ENCODE data around the gene HS1BP3.

The HS1BP3 gene

GRCh38 chr2:20611844-20612356, 39.0 kb downstream of the HS1BP3 start:
- no peak overlapping the region for H3K4me2 ChIP-seq
- no peak overlapping the region for H3K27ac ChIP-seq
- TF ChIP-seq, protein P1, sequence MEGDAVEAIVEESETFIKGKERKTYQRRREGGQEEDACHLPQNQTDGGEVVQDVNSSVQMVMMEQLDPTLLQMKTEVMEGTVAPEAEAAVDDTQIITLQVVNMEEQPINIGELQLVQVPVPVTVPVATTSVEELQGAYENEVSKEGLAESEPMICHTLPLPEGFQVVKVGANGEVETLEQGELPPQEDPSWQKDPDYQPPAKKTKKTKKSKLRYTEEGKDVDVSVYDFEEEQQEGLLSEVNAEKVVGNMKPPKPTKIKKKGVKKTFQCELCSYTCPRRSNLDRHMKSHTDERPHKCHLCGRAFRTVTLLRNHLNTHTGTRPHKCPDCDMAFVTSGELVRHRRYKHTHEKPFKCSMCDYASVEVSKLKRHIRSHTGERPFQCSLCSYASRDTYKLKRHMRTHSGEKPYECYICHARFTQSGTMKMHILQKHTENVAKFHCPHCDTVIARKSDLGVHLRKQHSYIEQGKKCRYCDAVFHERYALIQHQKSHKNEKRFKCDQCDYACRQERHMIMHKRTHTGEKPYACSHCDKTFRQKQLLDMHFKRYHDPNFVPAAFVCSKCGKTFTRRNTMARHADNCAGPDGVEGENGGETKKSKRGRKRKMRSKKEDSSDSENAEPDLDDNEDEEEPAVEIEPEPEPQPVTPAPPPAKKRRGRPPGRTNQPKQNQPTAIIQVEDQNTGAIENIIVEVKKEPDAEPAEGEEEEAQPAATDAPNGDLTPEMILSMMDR (conservative IDR thresholded peaks at IDR 0.05; ENCODE audit: low read depth, low read length): no peak
- no peaks in the 10 kb centered on the region for H4K20me1 ChIP-seq (ENCODE audit: insufficient read depth)
- no peak overlapping the region for H3K9ac ChIP-seq
- no peaks in the 10 kb centered on the region for H3K79me2 ChIP-seq (ENCODE audit: insufficient read depth, low read depth)
- H3K27me3 ChIP-seq (ENCODE audit: insufficient read depth, low read depth): no peaks in the 10 kb centered on the region
- H2AFZ ChIP-seq (ENCODE audit: low read depth): no peak overlapping the region
- H3K4me3 ChIP-seq (IDR thresholded peaks at IDR 0.05; ENCODE audit: insufficient read depth, low read depth, low read length): no peak overlapping the region
- H3K36me3 ChIP-seq (ENCODE audit: insufficient read depth): no peaks in the 10 kb centered on the region
- H3K4me1 ChIP-seq (ENCODE audit: low read depth, poor library complexity, severe bottlenecking): peaks cover 14% of the 10 kb centered on the region

DNA sequence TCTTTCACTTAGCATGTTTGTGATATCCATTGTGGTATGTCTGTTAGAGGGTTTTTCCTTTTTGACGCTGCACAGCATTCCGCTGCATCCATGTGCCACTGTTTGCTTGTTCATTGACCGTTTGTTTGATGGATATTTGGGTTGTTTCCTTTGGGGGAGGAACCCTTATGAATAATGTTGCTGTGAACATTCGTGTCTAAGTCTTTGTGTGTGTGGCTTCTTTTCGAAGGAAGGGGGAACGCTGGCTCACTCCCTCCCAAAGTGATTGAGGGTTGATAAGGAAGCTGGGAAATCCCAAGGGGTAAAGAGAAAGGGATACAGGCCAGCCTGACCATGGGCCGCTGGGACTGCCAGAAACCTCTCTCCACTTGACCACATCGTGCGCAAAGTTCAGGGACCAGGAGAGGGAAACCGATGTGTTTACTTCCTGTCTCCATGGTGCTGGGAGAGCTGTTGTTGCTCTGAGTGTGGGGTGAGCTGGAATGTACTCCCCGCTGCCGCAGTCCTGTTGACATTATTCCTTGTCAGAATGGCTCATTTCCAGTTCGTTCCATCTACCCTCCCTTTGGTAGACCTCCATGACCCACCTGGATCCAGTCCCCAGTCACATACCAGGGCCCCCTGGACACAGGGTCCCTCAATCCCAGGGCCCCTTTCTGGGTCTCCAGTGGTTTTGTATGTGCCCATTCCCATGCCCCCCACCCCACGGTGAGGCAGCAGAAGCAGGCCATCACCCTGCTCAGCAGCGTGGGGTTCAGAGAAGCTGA, 39.6 kb downstream of the HS1BP3 start:
- Histone ChIP-seq H3K79me2 (ENCODE audit: insufficient read depth, low read depth) (no peaks in the 10 kb centered on the region), H3K9ac (no peak overlapping the region), H3K4me3 (IDR thresholded peaks at IDR 0.05; ENCODE audit: insufficient read depth, low read depth, low read length) (no peak overlapping the region), H3K27ac (no peak overlapping the region), H3K27me3 (ENCODE audit: insufficient read depth, low read depth) (no peaks in the 10 kb centered on the region), H3K4me2 (no peak overlapping the region), H2AFZ (ENCODE audit: low read depth) (no peak overlapping the region), H3K36me3 (ENCODE audit: insufficient read depth) (no peaks in the 10 kb centered on the region), H4K20me1 (ENCODE audit: insufficient read depth) (no peaks in the 10 kb centered on the region), H3K4me1 (ENCODE audit: low read depth, poor library complexity, severe bottlenecking) (peaks cover 14% of the 10 kb centered on the region)
- TF ChIP-seq, protein P1 (conservative IDR thresholded peaks at IDR 0.05; ENCODE audit: low read depth, low read length): no peak

GRCh38 chr2:20609995-20610357, 40.9 kb downstream of the HS1BP3 start:
- H3K79me2 ChIP-seq (ENCODE audit: insufficient read depth, low read depth): no peaks in the 10 kb centered on the region
- no peak overlapping the region for H2AFZ ChIP-seq (ENCODE audit: low read depth)
- H3K4me2 ChIP-seq: no peak overlapping the region
- no peaks in the 10 kb centered on the region for H4K20me1 ChIP-seq (ENCODE audit: insufficient read depth)
- H3K27ac ChIP-seq: no peak overlapping the region
- H3K27me3 ChIP-seq (ENCODE audit: insufficient read depth, low read depth): no peaks in the 10 kb centered on the region
- TF ChIP-seq, protein P1 (conservative IDR thresholded peaks at IDR 0.05; ENCODE audit: low read depth, low read length): no peak
- no peaks in the 10 kb centered on the region for H3K36me3 ChIP-seq (ENCODE audit: insufficient read depth)
- peaks cover 13% of the 10 kb centered on the region for H3K4me1 ChIP-seq (ENCODE audit: low read depth, poor library complexity, severe bottlenecking)
- no peak overlapping the region for H3K4me3 ChIP-seq (IDR thresholded peaks at IDR 0.05; ENCODE audit: insufficient read depth, low read depth, low read length)
- H3K9ac ChIP-seq: no peak overlapping the region

DNA sequence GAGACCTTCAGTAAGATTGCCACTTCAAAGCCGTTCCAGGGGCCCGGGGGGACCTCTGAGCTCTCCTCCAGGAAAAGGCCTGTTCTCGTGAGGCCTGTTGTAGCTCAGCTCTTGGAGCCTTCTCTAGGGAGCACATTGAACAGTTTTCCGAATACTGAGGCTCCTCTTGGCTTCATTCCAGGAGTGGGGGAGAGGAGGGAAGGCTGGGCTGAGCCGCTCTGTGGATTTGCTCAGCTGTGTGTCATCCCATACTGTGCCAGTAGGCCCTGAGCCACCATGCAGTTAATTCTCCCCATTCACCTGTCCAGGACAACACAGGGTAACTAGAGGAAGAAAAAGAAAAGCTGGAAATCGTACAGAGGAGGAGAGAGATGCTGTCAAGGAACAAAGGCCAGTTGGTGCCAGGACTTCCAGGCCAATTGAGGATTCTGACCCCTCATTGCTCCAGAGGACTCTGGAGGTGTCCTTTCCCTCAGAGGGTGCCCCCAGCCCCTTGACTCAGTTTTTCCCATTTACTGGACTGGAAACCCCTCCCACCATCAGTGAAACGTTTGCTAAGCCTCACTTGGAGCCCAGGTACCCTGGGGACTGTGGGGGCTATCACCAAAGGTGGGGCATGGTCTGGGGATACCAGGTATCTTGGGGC, 41.4 kb downstream of the HS1BP3 start:
- TF ChIP-seq, protein P1 (conservative IDR thresholded peaks at IDR 0.05; ENCODE audit: low read depth, low read length): no peak
- H3K36me3 ChIP-seq (ENCODE audit: insufficient read depth): no peaks in the 10 kb centered on the region
- H3K27ac ChIP-seq: no peak overlapping the region
- H3K4me3 ChIP-seq (IDR thresholded peaks at IDR 0.05; ENCODE audit: insufficient read depth, low read depth, low read length): no peak overlapping the region
- H3K9ac ChIP-seq: no peak overlapping the region
- no peak overlapping the region for H3K4me2 ChIP-seq
- H3K4me1 ChIP-seq (ENCODE audit: low read depth, poor library complexity, severe bottlenecking): peaks cover 8% of the 10 kb centered on the region
- H2AFZ ChIP-seq (ENCODE audit: low read depth): no peak overlapping the region
- no peaks in the 10 kb centered on the region for H3K79me2 ChIP-seq (ENCODE audit: insufficient read depth, low read depth)
- no peaks in the 10 kb centered on the region for H4K20me1 ChIP-seq (ENCODE audit: insufficient read depth)
- H3K27me3 ChIP-seq (ENCODE audit: insufficient read depth, low read depth): no peaks in the 10 kb centered on the region

Measured in KMS-11 (cell line).